ENCODE measurements around the gene ABCC1.

Gene ABCC1

GRCh38 chr16:16106466-16106865, 157.1 kb downstream of the ABCC1 start:
- DNase-seq (ENCODE audit: low read depth in 1 of 2, low spot score in 1 of 2), result no peak

GRCh38 chr16:16107839-16108238, 158.4 kb downstream of the ABCC1 start:
- DNase-seq (ENCODE audit: low read depth in 1 of 2, low spot score in 1 of 2), result no peak

- no peak for DNase-seq (ENCODE audit: low read depth in 1 of 2, low spot score in 1 of 2)
These were observed 159.3 kb downstream of the ABCC1 start for GRCh38 chr16:16108759-16109158.

GRCh38 chr16:16109453-16110110, 160.2 kb downstream of the ABCC1 start:
- DNase-seq (ENCODE audit: low read depth in 1 of 2, low spot score in 1 of 2), result no peak

GRCh38 chr16:16110111-16110490, 160.7 kb downstream of the ABCC1 start:
- DNase-seq (ENCODE audit: low read depth in 1 of 2, low spot score in 1 of 2), result no peak

- DNase-seq (ENCODE audit: low read depth in 1 of 2, low spot score in 1 of 2), result no peak
These were observed 162.2 kb downstream of the ABCC1 start for GRCh38 chr16:16111639-16112038.

GRCh38 chr16:16112450-16113053, 163.1 kb downstream of the ABCC1 start:
- no peak for DNase-seq (ENCODE audit: low read depth in 1 of 2, low spot score in 1 of 2)

- DNase-seq (ENCODE audit: low read depth in 1 of 2, low spot score in 1 of 2), result no peak
These were observed 163.7 kb downstream of the ABCC1 start for GRCh38 chr16:16113076-16113475.

GRCh38 chr16:16116841-16117240, 167.4 kb downstream of the ABCC1 start:
- DNase-seq (ENCODE audit: low read depth in 1 of 2, low spot score in 1 of 2), result no peak

GRCh38 chr16:16118337-16118736, 168.9 kb downstream of the ABCC1 start:
- no peak for DNase-seq (ENCODE audit: low read depth in 1 of 2, low spot score in 1 of 2)

- DNase-seq (ENCODE audit: low read depth in 1 of 2, low spot score in 1 of 2), result no peak
These were observed 170.6 kb downstream of the ABCC1 start for GRCh38 chr16:16120044-16120381.

- no peak for DNase-seq (ENCODE audit: low read depth in 1 of 2, low spot score in 1 of 2)
These were observed 171.2 kb downstream of the ABCC1 start for GRCh38 chr16:16120382-16121184.

- no peak for DNase-seq (ENCODE audit: low read depth in 1 of 2, low spot score in 1 of 2)
These were observed 171.8 kb downstream of the ABCC1 start for GRCh38 chr16:16121185-16121727.

GRCh38 chr16:16122264-16122663, 172.8 kb downstream of the ABCC1 start:
- DNase-seq (ENCODE audit: low read depth in 1 of 2, low spot score in 1 of 2), result no peak

- DNase-seq (ENCODE audit: low read depth in 1 of 2, low spot score in 1 of 2), result no peak
These were observed 175.0 kb downstream of the ABCC1 start for GRCh38 chr16:16124438-16124837.

- DNase-seq (ENCODE audit: low read depth in 1 of 2, low spot score in 1 of 2), result no peak
These were observed 175.6 kb downstream of the ABCC1 start for GRCh38 chr16:16124974-16125373.

GRCh38 chr16:16126896-16127295, 177.5 kb downstream of the ABCC1 start:
- DNase-seq (ENCODE audit: low read depth in 1 of 2, low spot score in 1 of 2), result no peak

GRCh38 chr16:16127469-16128116, 178.2 kb downstream of the ABCC1 start:
- peak; percentile 29 to 50 for DNase-seq (ENCODE audit: low read depth in 1 of 2, low spot score in 1 of 2)

GRCh38 chr16:16131204-16131603, 181.8 kb downstream of the ABCC1 start:
- DNase-seq (ENCODE audit: low read depth in 1 of 2, low spot score in 1 of 2), result no peak

GRCh38 chr16:16131659-16132058, 182.2 kb downstream of the ABCC1 start:
- DNase-seq (ENCODE audit: low read depth in 1 of 2, low spot score in 1 of 2), result no peak

- DNase-seq (ENCODE audit: low read depth in 1 of 2, low spot score in 1 of 2), result no peak
These were observed 184.7 kb downstream of the ABCC1 start for GRCh38 chr16:16133943-16134604.
